Activated T-helper 2 cell treated with anti-CD3 and anti-CD28 coated beads, Interferon-gamma antibody, Interleukin-2, Interleukin-4, amounts not matched to agents 10 μg/mL and 5 μg/mL and 100 μg/mL, durations not matched to agents 14 hours and 24 hours and 36 hours (primary cell): ENCODE results near the gene MCM9. TPM values are rescaled to one million over a fixed set of nuclear protein-coding genes. Genes with fewer than 3 reads are reported as not detected.

Experiments used
- total RNA-seq: library from RNA; stranded (reverse); gene quantifications from 2 replicates; pipeline ENCODE4 v1.2.3, GENCODE V29; 2022

Gene MCM9
- total RNA-seq, 1 donor from 2014 or later = 18.6 TPM

Other genes with a start within 250 kb of the MCM9 start
- 33.9 and 34.1 TPM in 2 replicates for gene ASF1A, start 41.0 kb downstream of the MCM9 start, total RNA-seq
- gene FAM184A, start 143.5 kb upstream of the MCM9 start, total RNA-seq = 2.6 and 2.9 TPM in 2 replicates